ENCODE data around the gene ETV6. TPM values are rescaled to one million over a fixed set of nuclear protein-coding genes. Genes with fewer than 3 reads are reported as not detected.
"Not testable (repeated sequence)": the region's sequence is repeated elsewhere in the genome, so short reads cannot be mapped to it uniquely, and the experiment has no call there.

Gene ETV6
- total RNA-seq (2014; rRNA removed; shearing (Covaris generic)), result 4.6 and 6.1 TPM in 2 replicates

- peak; percentile 92 for DNase-seq (ENCODE audit: low spot score)
These were observed at the start of gene ETV6 for GRCh38 chr12:11649413-11650285. ETV6 (plus strand) TSS chr12:11649674; CDS start chr12:11650128, 454 bp downstream.

- DNase-seq (ENCODE audit: low spot score), result no peak
These were observed 49.3 kb upstream of the ETV6 start for GRCh38 chr12:11600199-11600598.

- DNase-seq (ENCODE audit: low spot score), result peak; percentile 14
These were observed 47.8 kb upstream of the ETV6 start for GRCh38 chr12:11601647-11602046.

GRCh38 chr12:11607313-11608081, 42.0 kb upstream of the ETV6 start:
- no peak for DNase-seq (ENCODE audit: low spot score)

- DNase-seq (ENCODE audit: low spot score), result no peak
These were observed 40.4 kb upstream of the ETV6 start for GRCh38 chr12:11609045-11609444.

- no peak for DNase-seq (ENCODE audit: low spot score)
These were observed 34.0 kb upstream of the ETV6 start for GRCh38 chr12:11615481-11615880.

- DNase-seq (ENCODE audit: low spot score), result no peak
These were observed 31.4 kb upstream of the ETV6 start for GRCh38 chr12:11618046-11618445.

- DNase-seq (ENCODE audit: low spot score), result peak; percentile 14
These were observed 27.6 kb upstream of the ETV6 start for GRCh38 chr12:11621797-11622423.

GRCh38 chr12:11622876-11623281, 26.6 kb upstream of the ETV6 start:
- DNase-seq (ENCODE audit: low spot score), result peak; percentile 55

GRCh38 chr12:11623382-11623781, 26.1 kb upstream of the ETV6 start:
- peak; percentile 70 for DNase-seq (ENCODE audit: low spot score)

GRCh38 chr12:11624116-11624515, 25.4 kb upstream of the ETV6 start:
- DNase-seq (ENCODE audit: low spot score), result no peak

- DNase-seq (ENCODE audit: low spot score), result not testable (repeated sequence)
These were observed 21.8 kb upstream of the ETV6 start for GRCh38 chr12:11627709-11628108.

- DNase-seq (ENCODE audit: low spot score), result no peak
These were observed 21.1 kb upstream of the ETV6 start for GRCh38 chr12:11628353-11628752.

- no peak for DNase-seq (ENCODE audit: low spot score)
These were observed 19.3 kb upstream of the ETV6 start for GRCh38 chr12:11630046-11630706.

- DNase-seq (ENCODE audit: low spot score), result no peak
These were observed 18.2 kb upstream of the ETV6 start for GRCh38 chr12:11631288-11631687.

GRCh38 chr12:11631881-11632280, 17.6 kb upstream of the ETV6 start:
- not testable (repeated sequence) for DNase-seq (ENCODE audit: low spot score)

GRCh38 chr12:11633968-11634367, 15.5 kb upstream of the ETV6 start:
- peak; percentile 89 for DNase-seq (ENCODE audit: low spot score)

- DNase-seq (ENCODE audit: low spot score), result no peak
These were observed 14.1 kb upstream of the ETV6 start for GRCh38 chr12:11635341-11635740.

GRCh38 chr12:11638315-11638916, 11.1 kb upstream of the ETV6 start:
- DNase-seq (ENCODE audit: low spot score), result no peak

GRCh38 chr12:11639454-11639853, 10.0 kb upstream of the ETV6 start:
- no peak for DNase-seq (ENCODE audit: low spot score)

- no peak for DNase-seq (ENCODE audit: low spot score)
These were observed 8.0 kb upstream of the ETV6 start for GRCh38 chr12:11641522-11641921.

Data from H4 (cell line).